Activated naive CD8-positive, alpha-beta T cell (primary cell): ENCODE data around the gene SPATA25.
"Not testable (repeated sequence)": the region's sequence is repeated elsewhere in the genome, so short reads cannot be mapped to it uniquely, and the experiment has no call there.

ENCODE experiments used
- H3K27ac Mint-ChIP-seq: one replicate; pipeline ENCODE4 v1.8.0; 2021; ENCODE audit warnings: mixed read lengths
- H3K27me3 Mint-ChIP-seq: one replicate; pipeline ENCODE4 v1.8.0; 2021; ENCODE audit warnings: mixed read lengths
- H3K36me3 Mint-ChIP-seq: one replicate; pipeline ENCODE4 v1.8.0; 2021; ENCODE audit warnings: mixed read lengths
- H3K4me1 Mint-ChIP-seq: one replicate; pipeline ENCODE4 v1.8.0; 2021; ENCODE audit warnings: low read depth, mixed read lengths
- H3K4me3 Mint-ChIP-seq: one replicate; pipeline ENCODE4 v1.8.0; 2021; ENCODE audit warnings: mild to moderate bottlenecking, mixed read lengths
- H3K9me3 Mint-ChIP-seq: one replicate; pipeline ENCODE4 v1.8.0; 2021; ENCODE audit warnings: low read depth, mixed read lengths

Gene SPATA25

GRCh38 chr20:45905505-45906079 lies 18.2 kb upstream of the SPATA25 start:
- Mint-ChIP-seq H3K4me3 (no peak overlapping the region), H3K27ac (no peak overlapping the region), H3K27me3 (no peaks in the 10 kb centered on the region), H3K4me1 (peaks cover under 1% of the 10 kb centered on the region), H3K36me3 (no peaks in the 10 kb centered on the region), H3K9me3 (no peaks in the 10 kb centered on the region)

GRCh38 chr20:45904583-45905504 lies 17.4 kb upstream of the SPATA25 start:
- Mint-ChIP-seq H3K4me1 (no peaks in the 10 kb centered on the region), H3K27ac (no peak overlapping the region), H3K27me3 (no peaks in the 10 kb centered on the region), H3K9me3 (no peaks in the 10 kb centered on the region), H3K36me3 (no peaks in the 10 kb centered on the region), H3K4me3 (no peak overlapping the region)

GRCh38 chr20:45902199-45902701 lies 14.8 kb upstream of the SPATA25 start:
- Mint-ChIP-seq H3K36me3 (peaks cover 3% of the 10 kb centered on the region), H3K27me3 (no peaks in the 10 kb centered on the region), H3K27ac (no peak overlapping the region), H3K4me3 (no peak overlapping the region), H3K9me3 (no peaks in the 10 kb centered on the region), H3K4me1 (no peaks in the 10 kb centered on the region)

- H3K4me1 Mint-ChIP-seq, H3K9me3 Mint-ChIP-seq, H3K27me3 Mint-ChIP-seq, H3K36me3 Mint-ChIP-seq, H3K27ac Mint-ChIP-seq, H3K4me3 Mint-ChIP-seq: not testable (repeated sequence)
These were observed 13.9 kb upstream of the SPATA25 start for GRCh38 chr20:45901332-45901731.

GRCh38 chr20:45899046-45899835 lies 11.8 kb upstream of the SPATA25 start:
- H3K27ac Mint-ChIP-seq: no peak overlapping the region
- no peak overlapping the region for H3K4me3 Mint-ChIP-seq
- peaks cover 3% of the 10 kb centered on the region for H3K36me3 Mint-ChIP-seq
- no peaks in the 10 kb centered on the region for H3K27me3 Mint-ChIP-seq
- H3K9me3 Mint-ChIP-seq: no peaks in the 10 kb centered on the region
- H3K4me1 Mint-ChIP-seq: no peaks in the 10 kb centered on the region

GRCh38 chr20:45898285-45898684 lies 10.9 kb upstream of the SPATA25 start:
- Mint-ChIP-seq H3K27ac (no peak overlapping the region), H3K9me3 (no peaks in the 10 kb centered on the region), H3K27me3 (no peaks in the 10 kb centered on the region), H3K4me1 (peaks cover 8% of the 10 kb centered on the region), H3K36me3 (peaks cover 3% of the 10 kb centered on the region), H3K4me3 (no peak overlapping the region)

GRCh38 chr20:45897692-45898091 lies 10.3 kb upstream of the SPATA25 start:
- Mint-ChIP-seq H3K27ac (no peak overlapping the region), H3K27me3 (no peaks in the 10 kb centered on the region), H3K4me3 (no peak overlapping the region), H3K4me1 (peaks cover 12% of the 10 kb centered on the region), H3K9me3 (no peaks in the 10 kb centered on the region), H3K36me3 (peaks cover 3% of the 10 kb centered on the region)

GRCh38 chr20:45897289-45897688 lies 9.9 kb upstream of the SPATA25 start:
- Mint-ChIP-seq H3K9me3 (no peaks in the 10 kb centered on the region), H3K4me3 (no peak overlapping the region), H3K4me1 (peaks cover 17% of the 10 kb centered on the region), H3K27me3 (no peaks in the 10 kb centered on the region), H3K27ac (no peak overlapping the region), H3K36me3 (peaks cover 3% of the 10 kb centered on the region)

- Mint-ChIP-seq H3K36me3 (peaks cover 3% of the 10 kb centered on the region), H3K27ac (no peak overlapping the region), H3K27me3 (no peaks in the 10 kb centered on the region), H3K4me3 (no peak overlapping the region), H3K9me3 (no peaks in the 10 kb centered on the region), H3K4me1 (peaks cover 22% of the 10 kb centered on the region)
These were observed 9.3 kb upstream of the SPATA25 start for GRCh38 chr20:45896641-45897161.

- H3K9me3 Mint-ChIP-seq: no peaks in the 10 kb centered on the region
- H3K4me1 Mint-ChIP-seq: peaks cover 29% of the 10 kb centered on the region
- H3K27me3 Mint-ChIP-seq: no peaks in the 10 kb centered on the region
- H3K4me3 Mint-ChIP-seq: no peak overlapping the region
- no peak overlapping the region for H3K27ac Mint-ChIP-seq
- peaks cover 3% of the 10 kb centered on the region for H3K36me3 Mint-ChIP-seq
These were observed 7.4 kb upstream of the SPATA25 start for GRCh38 chr20:45894797-45895196.

GRCh38 chr20:45893831-45894230 lies 6.4 kb upstream of the SPATA25 start:
- Mint-ChIP-seq H3K27ac (peak overlapping the region; percentile 58), H3K36me3 (peaks cover 3% of the 10 kb centered on the region), H3K27me3 (no peaks in the 10 kb centered on the region), H3K9me3 (no peaks in the 10 kb centered on the region), H3K4me3 (no peak overlapping the region), H3K4me1 (peaks cover 33% of the 10 kb centered on the region)

- Mint-ChIP-seq H3K27me3 (no peaks in the 10 kb centered on the region), H3K9me3 (no peaks in the 10 kb centered on the region), H3K4me1 (peaks cover 33% of the 10 kb centered on the region), H3K4me3 (peak overlapping the region; percentile 91), H3K36me3 (peaks cover 3% of the 10 kb centered on the region), H3K27ac (no peak overlapping the region)
These were observed 5.5 kb upstream of the SPATA25 start for GRCh38 chr20:45892828-45893500.

- no peaks in the 10 kb centered on the region for H3K9me3 Mint-ChIP-seq
- H3K4me1 Mint-ChIP-seq: peaks cover 38% of the 10 kb centered on the region
- no peaks in the 10 kb centered on the region for H3K27me3 Mint-ChIP-seq
- no peaks in the 10 kb centered on the region for H3K36me3 Mint-ChIP-seq
- H3K27ac Mint-ChIP-seq: peak overlapping the region; percentile 79
- peak overlapping the region; percentile 91 for H3K4me3 Mint-ChIP-seq
These were observed 4.8 kb upstream of the SPATA25 start for GRCh38 chr20:45892049-45892825.
